Measurements from ENCODE around the gene WWP2.

The WWP2 gene

GRCh38 chr16:69860233-69861231 is 98.4 kb downstream of the WWP2 start:
- DNase-seq, result no peak

- no peak for DNase-seq
Measured at GRCh38 chr16:69861292-69862030, 99.3 kb downstream of the WWP2 start.

DNA sequence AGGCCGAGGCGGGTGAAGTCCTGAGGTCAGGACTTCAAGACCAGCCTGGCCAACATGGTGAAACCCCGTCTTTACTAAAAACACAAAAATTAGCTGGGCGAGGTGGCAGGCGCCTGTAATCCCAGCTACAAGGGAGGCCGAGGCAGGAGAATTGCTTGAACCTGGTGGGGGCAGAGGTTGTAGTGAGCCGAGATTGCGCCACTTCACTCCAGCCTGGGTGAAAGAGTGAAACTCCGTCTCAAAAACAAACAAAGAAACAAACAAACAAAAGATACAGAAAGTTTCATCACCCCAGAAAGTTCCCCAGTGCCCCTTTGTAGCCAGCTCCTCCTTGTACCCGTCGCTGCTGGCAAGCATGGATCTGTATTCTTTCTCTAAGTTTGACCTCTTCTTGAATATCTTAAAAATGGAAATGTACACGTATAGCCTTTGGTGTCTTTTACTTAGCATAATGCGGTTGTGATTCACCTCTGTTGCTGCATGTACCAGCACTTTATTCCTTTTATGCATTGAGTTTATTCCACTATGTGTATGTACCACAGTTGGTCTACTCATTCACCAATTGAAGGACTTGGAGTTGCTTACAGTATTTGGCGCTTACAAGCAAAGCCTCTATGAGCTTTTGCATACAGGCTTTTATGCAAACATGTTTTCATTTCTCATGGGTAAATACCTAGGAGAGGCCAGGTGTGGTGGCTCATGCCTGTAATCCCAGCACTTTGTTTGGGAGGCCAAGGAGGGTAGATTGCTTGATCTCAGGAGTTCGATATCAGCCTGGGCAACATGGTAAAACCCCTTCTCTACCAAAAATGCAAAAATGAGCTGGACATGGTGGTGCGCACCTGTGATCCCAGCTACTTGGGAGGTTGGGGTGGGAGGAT is 101.5 kb downstream of the WWP2 start:
- DNase-seq, result no peak

GRCh38 chr16:69865701-69866100 is 103.6 kb downstream of the WWP2 start:
- no peak for DNase-seq

- no peak for DNase-seq
Measured at GRCh38 chr16:69867784-69868560, 105.8 kb downstream of the WWP2 start.

DNA sequence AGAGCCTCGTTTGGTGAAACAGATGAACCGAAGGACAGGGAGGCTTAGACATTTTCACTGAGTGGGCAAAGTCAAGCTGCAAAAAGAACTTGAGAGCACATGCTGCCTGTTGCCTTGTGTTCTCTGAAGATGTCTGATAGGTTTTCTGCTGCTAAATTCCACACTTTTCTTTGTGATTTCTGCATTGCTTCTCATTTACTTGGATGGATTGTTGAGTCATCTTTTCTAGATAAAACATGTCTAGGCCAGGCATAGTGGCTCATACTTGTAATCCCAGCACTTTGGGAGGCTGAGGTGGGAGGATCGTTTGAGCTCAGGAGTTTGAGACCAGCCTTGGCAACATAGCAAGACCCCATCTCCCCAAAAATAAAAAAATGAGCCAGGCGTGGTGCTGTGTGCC is 108.6 kb downstream of the WWP2 start:
- no peak for DNase-seq

DNA sequence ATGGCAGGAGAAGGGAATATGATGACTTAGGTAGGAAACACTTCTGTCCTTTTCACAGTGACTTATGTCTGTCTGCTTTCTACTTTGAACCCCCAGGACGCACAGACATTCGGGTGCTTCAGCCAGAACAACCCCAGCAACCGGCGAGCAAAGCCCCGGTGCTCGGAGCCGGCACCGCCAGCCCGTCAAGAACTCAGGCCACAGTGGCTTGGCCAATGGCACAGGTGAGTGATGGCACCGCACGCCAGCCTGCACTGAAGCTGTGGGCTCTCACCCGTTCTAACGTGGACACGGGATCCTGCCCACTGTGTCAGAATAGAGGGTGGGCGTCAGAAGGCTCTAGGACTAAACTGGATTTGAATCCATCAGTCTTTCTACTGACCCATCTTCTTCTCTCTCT is 109.6 kb downstream of the WWP2 start:
- no peak for DNase-seq

- DNase-seq, result no peak
Measured at GRCh38 chr16:69872888-69873287, 110.8 kb downstream of the WWP2 start.

GRCh38 chr16:69873783-69874182 is 111.7 kb downstream of the WWP2 start:
- DNase-seq, result no peak

GRCh38 chr16:69874271-69874670 is 112.1 kb downstream of the WWP2 start:
- no peak for DNase-seq

DNA sequence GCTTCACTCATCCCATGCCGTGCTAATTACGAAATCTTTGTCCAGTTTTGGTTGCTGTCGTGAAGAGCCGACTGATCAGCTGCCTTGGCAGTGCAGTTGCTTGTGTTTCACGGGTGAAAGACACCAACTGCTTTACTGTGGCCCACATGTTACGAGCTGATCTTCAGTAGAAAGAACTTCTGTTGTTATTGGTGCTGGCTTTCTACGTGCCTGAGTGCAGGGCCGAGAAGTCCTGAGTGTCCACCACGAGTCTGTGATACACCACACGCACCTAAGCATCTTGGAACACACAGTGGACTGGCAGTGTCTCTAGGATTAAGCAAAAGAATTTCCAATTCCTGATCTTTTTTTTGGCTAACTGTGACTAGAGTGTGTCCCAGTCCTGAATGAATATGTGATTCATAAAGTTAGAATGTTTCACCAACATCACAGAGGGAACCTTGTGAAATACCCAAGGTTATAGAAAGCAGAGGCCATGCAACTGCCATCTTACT is 118.6 kb downstream of the WWP2 start:
- DNase-seq, result no peak

- no peak for DNase-seq
Measured at GRCh38 chr16:69881141-69881540, 119.0 kb downstream of the WWP2 start.

DNA sequence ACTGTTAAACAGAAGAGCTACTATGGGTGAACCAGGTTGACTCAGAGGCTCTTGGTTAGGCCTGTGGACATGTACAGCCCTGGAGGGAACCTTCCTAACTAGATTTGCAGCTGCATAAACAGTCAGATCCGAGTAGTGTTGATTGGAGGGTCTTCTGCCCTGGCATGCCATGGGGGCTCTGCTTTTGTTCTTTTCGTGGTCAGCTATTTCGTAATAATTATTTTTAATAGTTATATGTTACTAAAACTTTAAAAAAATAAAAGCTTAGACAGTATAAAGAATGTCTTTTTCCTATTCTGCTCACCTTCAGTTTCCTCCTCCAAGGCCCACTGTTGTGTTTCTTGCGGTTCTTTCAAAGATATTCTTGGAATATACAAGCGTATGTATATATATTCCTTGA is 121.6 kb downstream of the WWP2 start:
- DNase-seq, result no peak

DNA sequence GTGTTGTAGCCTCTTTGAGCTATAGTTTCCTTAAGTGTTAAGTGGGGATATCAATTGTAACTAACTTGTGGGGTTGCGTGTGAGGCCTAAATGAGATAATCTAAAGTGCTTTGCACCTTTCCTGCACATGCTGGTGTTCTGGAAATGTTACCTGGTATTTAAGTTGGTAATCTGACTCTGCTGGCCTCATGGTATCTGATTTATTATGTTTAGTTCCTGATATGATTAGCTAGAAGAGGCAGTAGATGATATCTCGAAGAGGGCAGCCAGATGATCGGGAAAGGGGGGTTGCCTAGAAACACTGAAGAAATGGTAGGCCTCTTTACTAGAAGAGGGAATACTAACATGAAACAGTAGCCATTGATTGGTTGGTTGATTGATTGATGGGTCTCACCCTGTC is 123.6 kb downstream of the WWP2 start:
- no peak for DNase-seq

DNA sequence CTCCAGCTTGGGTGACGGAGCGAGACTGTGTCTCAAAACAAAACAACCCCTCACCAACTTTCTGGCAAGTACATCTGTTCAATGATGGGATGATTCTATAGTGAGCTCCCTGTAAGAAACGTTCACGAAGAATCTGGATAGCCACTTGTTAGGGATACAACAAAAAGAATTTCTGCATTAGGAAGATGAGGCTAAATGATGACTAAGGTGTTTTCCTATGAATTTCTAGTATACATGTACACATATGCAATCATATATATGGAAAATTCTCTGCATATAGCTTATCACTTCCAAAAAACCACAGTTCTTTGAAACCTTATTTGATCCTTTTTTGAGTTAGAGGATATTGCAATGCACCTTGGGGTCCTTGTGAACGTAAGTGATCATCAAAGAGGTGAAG is 124.6 kb downstream of the WWP2 start:
- DNase-seq, result no peak

DNA sequence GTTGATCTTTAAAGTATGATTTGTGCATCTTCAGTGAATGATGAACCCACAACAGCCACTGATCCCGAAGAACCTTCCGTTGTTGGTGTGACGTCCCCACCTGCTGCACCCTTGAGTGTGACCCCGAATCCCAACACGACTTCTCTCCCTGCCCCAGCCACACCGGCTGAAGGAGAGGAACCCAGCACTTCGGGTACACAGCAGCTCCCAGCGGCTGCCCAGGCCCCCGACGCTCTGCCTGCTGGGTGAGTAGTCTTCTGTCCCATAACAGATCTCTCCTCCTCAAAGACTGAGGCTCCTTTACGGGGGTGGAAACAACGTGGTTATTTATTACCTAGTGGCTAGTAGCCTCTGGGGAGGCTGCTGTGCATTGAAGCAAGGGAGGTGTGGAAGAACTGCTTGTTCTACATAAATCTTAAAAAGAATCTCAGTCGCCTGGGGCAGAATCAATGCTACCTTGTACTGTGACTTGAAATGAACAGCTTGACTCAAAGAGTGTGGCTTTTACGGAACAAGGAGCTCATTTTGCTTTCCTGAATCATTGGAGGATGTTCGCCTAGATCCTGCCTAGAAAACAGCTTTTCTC is 126.0 kb downstream of the WWP2 start:
- no peak for DNase-seq

GRCh38 chr16:69889295-69889964 is 127.3 kb downstream of the WWP2 start:
- DNase-seq, result no peak

- peak; percentile 77 for DNase-seq
Measured at GRCh38 chr16:69890114-69890891, 128.2 kb downstream of the WWP2 start.

- DNase-seq, result no peak
Measured at GRCh38 chr16:69890892-69891282, 128.8 kb downstream of the WWP2 start.

- no peak for DNase-seq
Measured at GRCh38 chr16:69892378-69892777, 130.2 kb downstream of the WWP2 start.

Data from NCI-H345 (cell line).